Right renal pelvis (tissue), 4 donors: ENCODE measurements around the gene GNA15. TPM values are rescaled to one million over a fixed set of nuclear protein-coding genes. Genes with fewer than 3 reads are reported as not detected.
"Not testable (repeated sequence)": the region's sequence is repeated elsewhere in the genome, so short reads cannot be mapped to it uniquely, and the experiment has no call there.

Experiments
- DNase-seq, 4 donors: peaks; one replicate each; pipeline ENCODE4 v3.0.0-alpha.2; 2013; ENCODE audit warnings: low read depth in 4 of 4, low spot score in 3 of 4, missing footprints in 1 of 4
- polyA plus RNA-seq, 4 donors: library from polyadenylated mRNA; unstranded; fragments of 120-200 nt; gene quantifications; one replicate each; pipeline ENCODE4 v1.2.1, GENCODE V29; 2013; ENCODE audit not compliant: insufficient read length in 4 of 4

The GNA15 gene
- polyA plus RNA-seq, 4 donors, result 0.70 to 1.2 (median 1.0) TPM

- no peak for DNase-seq
These were observed 54.1 kb downstream of the GNA15 start for GRCh38 chr19:3189702-3190469.

- DNase-seq, result no peak
These were observed 54.6 kb downstream of the GNA15 start for GRCh38 chr19:3190470-3190770.

GRCh38 chr19:3190921-3191805 is 55.3 kb downstream of the GNA15 start:
- no peak for DNase-seq

- DNase-seq, result not testable (repeated sequence)
These were observed 55.9 kb downstream of the GNA15 start for GRCh38 chr19:3191806-3192104.

GRCh38 chr19:3192228-3192635 is 56.4 kb downstream of the GNA15 start:
- no peak for DNase-seq

- DNase-seq, result no peak
These were observed 56.9 kb downstream of the GNA15 start for GRCh38 chr19:3192684-3193083.

GRCh38 chr19:3193256-3194105 is 57.6 kb downstream of the GNA15 start:
- DNase-seq, result no peak

- no peak for DNase-seq
These were observed 58.6 kb downstream of the GNA15 start for GRCh38 chr19:3194106-3195087.

- no peak for DNase-seq
These were observed 60.5 kb downstream of the GNA15 start for GRCh38 chr19:3196064-3196932.

GRCh38 chr19:3196933-3197205 is 61.0 kb downstream of the GNA15 start:
- DNase-seq, result no peak

GRCh38 chr19:3198901-3199700 is 63.3 kb downstream of the GNA15 start:
- DNase-seq, result no peak

GRCh38 chr19:3201072-3201700 is 65.4 kb downstream of the GNA15 start:
- DNase-seq, result no peak

GRCh38 chr19:3201911-3202310 is 66.1 kb downstream of the GNA15 start:
- DNase-seq, result no peak

- DNase-seq, result no peak
These were observed 66.5 kb downstream of the GNA15 start for GRCh38 chr19:3202346-3202745.

- DNase-seq, result not testable (repeated sequence)
These were observed 67.1 kb downstream of the GNA15 start for GRCh38 chr19:3202895-3203294.

- no peak for DNase-seq
These were observed 68.2 kb downstream of the GNA15 start for GRCh38 chr19:3203805-3204645.

GRCh38 chr19:3204646-3205275 is 68.9 kb downstream of the GNA15 start:
- no peak for DNase-seq
